Measurements from ENCODE around the gene NLK.

The NLK gene

GRCh38 chr17:28113269-28113668 lies 70.8 kb downstream of the NLK start:
- DNase-seq (ENCODE audit: low spot score), result no peak

GRCh38 chr17:28115046-28115445 lies 72.6 kb downstream of the NLK start:
- DNase-seq (ENCODE audit: low spot score), result no peak

- DNase-seq (ENCODE audit: low spot score), result no peak
Observed at GRCh38 chr17:28117304-28117703, 74.8 kb downstream of the NLK start.

DNA sequence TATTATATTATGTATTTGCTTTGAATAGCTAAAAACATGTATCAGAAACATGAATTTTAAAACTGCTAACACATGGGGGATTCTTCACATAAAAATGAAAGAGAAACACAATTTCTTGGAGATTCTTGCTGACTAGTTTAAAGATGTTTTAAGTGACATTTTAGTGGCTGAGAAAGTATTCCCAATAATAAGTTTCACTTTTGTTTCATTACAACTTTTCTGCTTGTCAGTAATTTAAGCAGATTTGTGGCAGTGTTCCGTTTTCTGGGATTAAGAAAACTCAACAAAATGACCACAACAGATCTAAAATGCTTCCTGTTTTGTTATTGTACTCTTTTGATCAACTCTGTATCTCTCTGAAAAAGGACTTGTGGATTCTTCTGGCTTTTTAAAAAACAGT lies 75.9 kb downstream of the NLK start:
- DNase-seq (ENCODE audit: low spot score), result no peak

GRCh38 chr17:28119046-28119445 lies 76.6 kb downstream of the NLK start:
- no peak for DNase-seq (ENCODE audit: low spot score)

DNA sequence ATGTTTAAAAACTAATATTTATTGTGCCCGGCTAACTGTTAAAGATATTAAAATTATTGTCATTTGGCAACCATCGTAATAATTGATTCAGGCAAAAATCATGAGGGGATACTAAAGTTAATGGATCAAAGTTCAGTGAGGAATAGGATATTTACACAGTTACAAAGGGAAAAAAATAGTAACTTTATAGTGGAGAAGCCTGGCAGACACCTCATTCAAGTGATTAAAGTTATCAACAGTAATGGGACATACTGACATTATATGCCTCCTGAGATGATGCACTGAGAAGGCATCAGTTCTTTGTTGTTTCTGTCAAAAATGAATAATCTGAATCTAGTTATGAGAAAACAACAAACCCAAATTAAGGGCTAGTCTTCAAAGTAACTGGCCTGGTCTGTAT lies 77.1 kb downstream of the NLK start:
- no peak for DNase-seq (ENCODE audit: low spot score)

- DNase-seq (ENCODE audit: low spot score), result no peak
Observed at GRCh38 chr17:28120766-28121165, 78.3 kb downstream of the NLK start.

DNA sequence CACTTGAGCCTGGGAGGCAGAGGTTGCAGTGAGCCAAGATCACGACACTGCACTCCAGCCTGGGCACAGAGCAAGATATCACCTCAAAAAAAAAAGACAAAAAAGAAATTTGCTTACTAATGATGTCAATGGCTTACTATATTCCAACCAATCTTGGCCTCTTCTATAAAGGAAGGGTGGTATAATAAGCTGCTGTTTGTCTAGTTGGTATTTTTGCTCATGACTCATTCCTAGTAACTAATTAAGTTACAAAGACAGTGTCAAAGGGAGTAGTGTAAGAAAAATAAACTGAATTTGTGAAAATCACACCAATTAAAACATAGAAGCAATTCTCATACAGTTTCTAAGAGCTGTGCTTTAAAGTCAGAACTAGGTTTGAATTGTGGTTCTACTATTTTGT lies 82.5 kb downstream of the NLK start:
- no peak for DNase-seq (ENCODE audit: low spot score)

- no peak for DNase-seq (ENCODE audit: low spot score)
Observed at GRCh38 chr17:28125526-28126378, 83.3 kb downstream of the NLK start.

- DNase-seq (ENCODE audit: low spot score), result no peak
Observed at GRCh38 chr17:28127196-28127595, 84.7 kb downstream of the NLK start.

DNA sequence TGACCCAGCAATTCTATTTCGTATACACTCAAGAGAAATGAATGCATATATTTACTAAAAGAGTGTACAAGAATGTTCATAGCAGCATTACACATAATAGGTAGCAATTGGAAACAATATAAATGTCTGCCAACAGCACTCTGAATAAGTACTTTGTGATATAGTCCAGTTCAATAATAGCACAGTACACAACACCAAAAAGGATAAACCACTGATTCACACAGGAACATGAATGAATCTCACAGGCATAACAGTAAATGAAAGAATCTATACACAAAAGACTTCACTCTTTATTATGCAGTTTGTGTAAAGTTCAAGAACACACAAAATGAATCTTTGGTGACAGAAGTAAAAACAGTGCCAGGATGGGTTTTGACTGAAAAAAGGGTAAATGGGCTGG lies 86.3 kb downstream of the NLK start:
- DNase-seq (ENCODE audit: low spot score), result no peak

DNA sequence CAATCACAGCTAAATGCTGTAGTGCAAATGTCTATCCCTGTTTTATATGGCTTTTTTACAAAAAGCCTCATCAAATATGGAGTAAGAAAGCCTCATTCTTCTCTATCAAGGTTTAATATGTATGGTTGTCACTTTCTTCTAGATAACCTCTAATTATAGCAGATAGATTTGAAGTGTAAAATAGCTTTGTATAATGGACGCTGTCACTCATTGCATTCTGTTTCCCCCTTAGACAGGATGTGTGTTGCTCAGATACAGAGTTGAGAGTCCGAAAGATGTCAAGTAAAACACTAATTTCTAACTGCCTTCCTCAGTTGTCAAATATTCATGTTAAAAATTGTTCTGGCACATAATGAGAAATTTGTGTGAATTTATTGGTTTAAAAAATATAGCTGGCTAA lies 88.0 kb downstream of the NLK start:
- DNase-seq (ENCODE audit: low spot score), result no peak

DNA sequence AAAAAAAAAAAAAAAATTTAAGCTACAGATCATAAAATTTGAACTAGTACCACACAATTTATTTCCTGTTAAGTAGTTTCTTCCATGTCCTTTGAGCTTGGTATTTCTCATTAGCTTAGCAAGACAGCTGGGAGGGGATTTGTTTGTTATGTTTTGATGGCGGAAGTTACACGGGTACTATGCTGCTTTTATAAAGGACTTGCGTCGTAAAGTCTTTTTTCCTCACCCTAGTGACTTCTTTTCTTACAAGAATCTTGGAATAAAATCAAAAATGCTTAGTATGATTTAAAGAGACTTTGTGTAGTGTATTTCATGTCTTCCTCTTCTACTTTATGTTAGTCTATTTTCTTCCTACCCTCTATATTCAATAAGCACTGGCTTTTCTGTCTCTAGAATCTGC lies 89.1 kb downstream of the NLK start:
- no peak for DNase-seq (ENCODE audit: low spot score)

- DNase-seq (ENCODE audit: low spot score), result no peak
Observed at GRCh38 chr17:28133562-28133970, 91.1 kb downstream of the NLK start.

GRCh38 chr17:28136923-28137322 lies 94.4 kb downstream of the NLK start:
- DNase-seq (ENCODE audit: low spot score), result no peak

DNA sequence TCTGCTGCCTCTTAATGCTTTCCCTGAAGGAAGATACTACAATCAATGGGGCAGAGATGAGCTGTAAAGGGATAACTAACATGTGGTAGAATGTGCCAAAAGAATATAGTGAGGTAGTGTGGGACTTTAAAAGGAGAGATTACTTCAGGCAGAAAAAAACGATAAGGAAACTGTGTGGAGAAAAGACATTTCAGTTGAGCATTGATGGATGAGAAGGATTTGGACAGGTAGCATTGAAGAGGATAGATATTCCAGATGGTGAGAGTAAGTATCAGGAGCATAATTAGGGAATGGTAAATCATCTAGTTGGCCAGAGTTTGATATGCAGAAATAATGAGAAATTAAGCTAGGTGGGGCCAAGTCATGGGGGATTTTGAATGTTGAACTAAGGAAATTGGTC lies 97.3 kb downstream of the NLK start:
- no peak for DNase-seq (ENCODE audit: low spot score)

- no peak for DNase-seq (ENCODE audit: low spot score)
Observed at GRCh38 chr17:28141313-28141712, 98.8 kb downstream of the NLK start.

GRCh38 chr17:28141773-28142172 lies 99.3 kb downstream of the NLK start:
- DNase-seq (ENCODE audit: low spot score), result no peak

- no peak for DNase-seq (ENCODE audit: low spot score)
Observed at GRCh38 chr17:28142305-28142704, 99.8 kb downstream of the NLK start.

DNA sequence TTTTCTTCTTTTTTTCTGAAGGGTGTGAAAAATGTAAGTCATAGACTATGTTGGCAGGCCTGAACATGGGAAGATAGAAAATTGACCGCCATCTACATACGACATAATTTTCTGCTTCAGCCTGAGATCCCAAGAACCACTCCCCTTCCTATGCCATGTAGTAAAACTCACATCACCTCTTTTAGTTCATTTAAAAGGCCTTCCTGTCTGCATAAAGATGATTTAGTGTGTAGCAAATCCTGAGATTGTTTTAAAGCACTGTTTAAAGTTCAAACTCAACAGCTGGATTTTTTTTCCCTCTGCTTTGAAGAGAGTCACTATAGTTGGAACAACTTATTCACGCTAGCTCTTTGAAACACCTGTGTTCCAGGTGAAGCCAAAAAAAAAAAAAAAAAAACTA lies 101.5 kb downstream of the NLK start:
- DNase-seq (ENCODE audit: low spot score), result no peak

DNA sequence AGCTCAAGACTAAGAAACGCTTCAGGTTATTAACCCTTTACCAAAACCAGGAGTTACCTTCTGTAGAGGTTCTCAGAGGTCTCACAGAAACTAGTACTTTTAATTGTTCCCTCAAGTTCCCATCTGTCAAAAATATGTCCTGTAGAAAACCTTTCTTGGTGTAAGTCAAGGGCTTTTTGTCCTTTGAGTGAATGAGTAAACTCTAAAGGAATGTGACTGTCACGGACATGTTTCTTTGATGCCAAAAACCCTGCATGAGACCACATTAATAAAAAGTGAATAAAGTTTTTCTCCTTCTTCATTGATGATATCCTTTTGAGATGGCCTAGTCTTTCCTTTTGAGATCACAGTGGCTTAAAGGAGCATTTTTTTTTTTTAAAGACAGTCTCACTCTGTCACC lies 102.9 kb downstream of the NLK start:
- DNase-seq (ENCODE audit: low spot score), result no peak

DNA sequence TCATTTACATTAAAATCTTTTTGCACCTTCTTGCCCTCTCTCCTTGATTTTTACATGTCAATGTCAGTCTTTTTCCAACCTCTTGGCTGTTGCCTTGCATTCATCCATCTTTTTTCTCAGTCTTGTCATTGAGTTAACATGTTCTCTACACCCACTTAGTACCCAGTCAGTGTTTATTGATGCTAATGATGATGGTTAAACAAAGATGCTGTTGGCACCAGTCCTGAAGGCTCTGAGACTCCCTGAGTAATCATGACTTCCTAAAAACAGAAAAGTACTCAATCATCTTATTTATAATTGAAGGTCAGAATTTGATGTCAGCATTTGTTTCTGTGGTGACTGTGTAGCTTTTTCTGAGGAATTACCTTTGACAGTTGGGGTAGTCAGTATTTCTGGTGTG lies 104.5 kb downstream of the NLK start:
- DNase-seq (ENCODE audit: low spot score), result no peak

DNA sequence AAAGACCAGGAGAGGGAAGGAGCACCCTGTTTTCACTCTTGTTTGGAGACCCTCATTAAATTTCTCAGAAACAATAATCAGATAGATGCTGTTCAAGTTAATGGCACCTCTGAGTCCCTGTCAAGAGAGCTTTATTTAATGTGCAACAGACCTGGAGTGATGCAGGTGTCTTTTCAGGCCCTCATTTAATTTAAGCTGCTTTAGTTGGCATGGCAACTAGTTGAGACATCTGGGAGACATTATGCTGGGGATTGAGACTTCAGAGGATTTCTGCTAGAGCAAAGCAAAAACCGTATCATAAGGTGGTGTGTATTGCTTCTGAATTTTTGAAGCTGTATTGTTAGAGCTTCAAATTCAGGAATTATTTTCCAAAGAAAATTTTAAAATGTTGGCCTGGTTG lies 108.5 kb downstream of the NLK start:
- no peak for DNase-seq (ENCODE audit: low spot score)

- no peak for DNase-seq (ENCODE audit: low spot score)
Observed at GRCh38 chr17:28154214-28154613, 111.7 kb downstream of the NLK start.
